Liver (tissue), 3 donors: ENCODE measurements around the gene BANP.

ENCODE experiments used
- CTCF ChIP-seq: fragments of 150-350 bp; IDR thresholded peaks from 2 replicates; pipeline ENCODE4 v1.5.1; 2017; ENCODE audit warnings: improper control_type of control experiment, low read depth, low read length; ENCODE audit not compliant: missing input control
- GABPA ChIP-seq, 2 donors: IDR thresholded peaks in 1 of 2; conservative IDR thresholded peaks in 1 of 2; 2 replicates each; pipeline ENCODE4 v1.6.1; 2016; ENCODE audit warnings: antibody characterized with exemption in 2 of 2, mild to moderate bottlenecking in 1 of 2, moderate library complexity in 1 of 2
- HNF4A ChIP-seq, 2 donors: conservative IDR thresholded peaks; 2 replicates each; pipeline ENCODE4 v1.6.1; 2016; ENCODE audit warnings: antibody characterized with exemption in 2 of 2, mild to moderate bottlenecking in 2 of 2
- HNF4G ChIP-seq: IDR thresholded peaks from 2 replicates; pipeline ENCODE4 v1.6.1; 2016; ENCODE audit warnings: antibody characterized with exemption
- JUND ChIP-seq, 2 donors: IDR thresholded peaks; 2 replicates each; pipeline ENCODE4 v1.6.1; 2016; ENCODE audit warnings: antibody characterized with exemption in 2 of 2
- MAX ChIP-seq: IDR thresholded peaks from 2 replicates; pipeline ENCODE4 v1.6.1; 2016; ENCODE audit warnings: antibody characterized with exemption
- NR2F2 ChIP-seq: IDR thresholded peaks from 2 replicates; pipeline ENCODE4 v1.6.1; 2016; ENCODE audit warnings: antibody characterized with exemption
- RAD21 ChIP-seq, 2 donors: IDR thresholded peaks; 2 replicates each; pipeline ENCODE4 v1.6.1; 2016; ENCODE audit warnings: antibody characterized with exemption in 2 of 2, mild to moderate bottlenecking in 2 of 2
- REST ChIP-seq: IDR thresholded peaks from 2 replicates; pipeline ENCODE4 v1.6.1; 2016; ENCODE audit warnings: antibody characterized with exemption, mild to moderate bottlenecking
- RXRA ChIP-seq, 2 donors: IDR thresholded peaks; 2 replicates each; pipeline ENCODE4 v1.6.1; 2017 to 2018; ENCODE audit warnings: antibody characterized with exemption in 2 of 2, mild to moderate bottlenecking in 1 of 2
- TAF1 ChIP-seq: conservative IDR thresholded peaks from 2 replicates; pipeline ENCODE4 v1.6.1; 2016; ENCODE audit warnings: antibody characterized with exemption, mild to moderate bottlenecking
- YY1 ChIP-seq: IDR thresholded peaks from 2 replicates; pipeline ENCODE4 v1.6.1; 2016; ENCODE audit warnings: antibody characterized with exemption, mild to moderate bottlenecking
- ZBTB33 ChIP-seq: IDR thresholded peaks from 2 replicates; pipeline ENCODE4 v1.6.1; 2016; ENCODE audit warnings: antibody characterized with exemption
- donor health status: healthy.
- donor health status: healthy.

GRCh38 chr16:87970186-87970585 lies 19.0 kb downstream of the BANP start:
- no peak for TF ChIP-seq CTCF
- no peak for TF ChIP-seq MAX
- TF ChIP-seq REST: no peak
- TF ChIP-seq JUND (IDR thresholded peaks at IDR 0.05): no peak
- TF ChIP-seq RAD21 (IDR thresholded peaks at IDR 0.05): no peak
- TF ChIP-seq RXRA (IDR thresholded peaks at IDR 0.05): no peak
- TF ChIP-seq YY1: no peak
- no peak for TF ChIP-seq HNF4G
- no peak for TF ChIP-seq HNF4A (conservative IDR thresholded peaks at IDR 0.05)
- no peak for TF ChIP-seq ZBTB33
- no peak for TF ChIP-seq GABPA (IDR thresholded peaks at IDR 0.05 in 1 of 2, conservative IDR thresholded peaks at IDR 0.05 in 1 of 2)
- TF ChIP-seq TAF1: no peak
- TF ChIP-seq NR2F2: no peak
